ENCODE measurements around the gene GPI. TPM values are rescaled to one million over a fixed set of nuclear protein-coding genes. Genes with fewer than 3 reads are reported as not detected.

Gene GPI
- total and polyA plus RNA-seq, 2 of the 8 experiments (the other 6 are each of a cell fraction or from before 2014, with no cell fraction given), result 171 to 360 TPM

DNA sequence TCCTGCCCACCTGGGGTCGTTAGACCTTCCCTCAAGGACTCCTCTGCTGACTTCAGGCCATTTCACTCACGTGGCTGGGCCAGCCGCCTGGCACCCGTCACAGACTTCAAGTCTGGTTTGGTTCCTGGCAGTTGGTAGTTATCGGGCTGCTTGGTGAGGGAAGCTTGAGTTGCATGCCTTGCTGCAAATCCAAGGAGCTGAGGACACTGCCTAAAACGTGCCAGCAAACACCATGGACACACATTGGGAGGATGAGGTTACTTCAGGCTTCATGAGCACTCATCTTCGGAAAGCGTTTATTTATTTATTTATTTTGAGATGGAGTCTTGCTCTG, 2.6 kb downstream of the GPI start:
- Histone ChIP-seq H3K18ac (ENCODE audit: extremely low read depth, low read length) (no peak overlapping the region), H3K4me2 (ENCODE audit: insufficient read depth in 1 of 2, low read depth in 2 of 2, low read length in 2 of 2) (no peak overlapping the region), H3K79me1 (ENCODE audit: low read depth, low read length) (peaks cover 24% of the 10 kb centered on the region), H2BK12ac (ENCODE audit: low read depth, low read length) (no peak overlapping the region), H2AK5ac (ENCODE audit: low read depth, low read length) (no peak overlapping the region), H2BK15ac (ENCODE audit: low read length) (no peak overlapping the region), H4K5ac (ENCODE audit: insufficient read length, low read depth, low read length) (no peak overlapping the region), H3K9me3 (ENCODE audit: insufficient read depth in 2 of 2, low read depth in 1 of 2, low read length in 1 of 2) (no peaks in the 10 kb centered on the region), H3K9ac (replicated peaks in 1 of 4; ENCODE audit: extremely low read depth in 1 of 4, low read depth in 3 of 4, low read length in 3 of 4) (no peak overlapping the region), H3K56ac (replicated peaks; ENCODE audit: insufficient read length, low read depth, low read length) (no peak overlapping the region), H3K4me1 (replicated peaks in 1 of 4; ENCODE audit: control insufficient read depth in 3 of 4, insufficient read depth in 4 of 4, low read length in 3 of 4) (peaks cover 0 to 12% (median 5%) of the 10 kb centered on the region in 4 experiments; a peak in 5 of 7 replicates), H2AFZ (ENCODE audit: low read length) (no peak overlapping the region), H3K27ac (ENCODE audit: low read depth, low read length) (no peak overlapping the region), H3K79me2 (ENCODE audit: control insufficient read depth in 1 of 2, insufficient read depth in 2 of 2, low read length in 2 of 2) (peaks cover 2 to 29% of the 10 kb centered on the region in 2 experiments; a peak in 3 of 4 replicates), H3K14ac (ENCODE audit: insufficient read length) (no peak overlapping the region), H2BK5ac (ENCODE audit: low read depth, low read length) (no peak overlapping the region), H3K4me3 (ENCODE audit: extremely low read depth in 1 of 4, insufficient read depth in 2 of 4, low read depth in 3 of 4, low read length in 4 of 4) (no peak overlapping the region), H4K8ac (ENCODE audit: extremely low read depth, insufficient read depth, low read length) (no peak overlapping the region), H3K23ac (ENCODE audit: insufficient read length) (no peak overlapping the region), H4K20me1 (replicated peaks in 1 of 2; ENCODE audit: control insufficient read depth in 1 of 2, insufficient read depth in 2 of 2, low read length in 2 of 2) (peaks cover 8 to 27% of the 10 kb centered on the region in 2 experiments), H2BK20ac (ENCODE audit: low read length) (no peak overlapping the region), H3K4ac (replicated peaks; ENCODE audit: insufficient read length, low read depth, low read length) (no peak overlapping the region), H3K23me2 (ENCODE audit: low read depth, low read length) (peaks cover 9% of the 10 kb centered on the region; the same call in 1 of the 2 replicates), H2BK120ac (replicated peaks; ENCODE audit: low read depth, low read length) (no peak overlapping the region), H3K27me3 (replicated peaks in 1 of 4; ENCODE audit: control insufficient read depth in 3 of 4, extremely low read depth in 1 of 4, insufficient read depth in 3 of 4, low read length in 3 of 4) (no peaks in the 10 kb centered on the region), H4K91ac (replicated peaks; ENCODE audit: insufficient read length, low read length) (no peak overlapping the region), H3K36me3 (ENCODE audit: control insufficient read depth in 2 of 4, insufficient read depth in 4 of 4, low read length in 3 of 4) (peaks cover 25 to 38% (median 32%) of the 10 kb centered on the region in 4 experiments)
- ChIA-PET CTCF (ENCODE audit: partially characterized antibody) (no interaction called here), POLR2A (ENCODE audit: partially characterized antibody) (interaction anchor here (0.7 to 3.2 kb wide), 5 partner anchors 8 to 17 kb away, joined by 3 to 18 read pairs (median 3); no protein-coding TSS in a partner anchor)
- 85% methylated on average over 8 of the region's 8 CpGs; no CpG with 5 or more reads in 1 of the 2 experiments for WGBS, 2 experiments (ENCODE audit: extremely low coverage in 1 of 2, insufficient coverage in 1 of 2, insufficient read length in 1 of 2, insufficient replicate concordance in 2 of 2, low coverage in 1 of 2, low lambda C conversion rate in 2 of 2, missing lambda C conversion rate in 1 of 2)
- DNase-seq (ENCODE audit: low read depth in 1 of 2, low spot score in 2 of 2), result no peak
- FAIRE-seq, result no peak
- TF ChIP-seq GTF2F1 (IDR thresholded peaks at IDR 0.05; ENCODE audit: borderline replicate concordance, low read depth, low read length) (no peak), KDM5A (IDR thresholded peaks at IDR 0.05; ENCODE audit: low read length) (no peak), RFX5 (IDR thresholded peaks at IDR 0.05; ENCODE audit: borderline replicate concordance, low read depth, low read length) (no peak), CBX5 (IDR thresholded peaks at IDR 0.05; ENCODE audit: low read depth, low read length) (no peak)
